Activated CD4-positive, alpha-beta memory T cell treated with anti-CD3 and anti-CD28 coated beads, Interleukin-2, amount 10 ng/mL, durations not matched to agents 7 days and 5 days (primary cell): Measurements from ENCODE around the gene KLHL41. TPM values are rescaled to one million over a fixed set of nuclear protein-coding genes. Genes with fewer than 3 reads are reported as not detected.

Experiments used
- CTCF ChIA-PET: fragments of 350-600 bp; sonication (Branson Sonifier 250); formaldehyde crosslinking; loops from one replicate; lab custom pipeline; 2021; ENCODE audit warnings: antibody characterized with exemption, inconsistent platforms; lab: Charles Lee
- POLR2A ChIA-PET: fragments of 350-600 bp; sonication (Branson Sonifier 250); formaldehyde crosslinking; loops from one replicate; lab custom pipeline; 2021; ENCODE audit warnings: antibody characterized with exemption; lab: Charles Lee
- DNase-seq: peaks from one replicate; pipeline ENCODE4 v3.0.0-alpha.2; 2020
- H3K27ac Mint-ChIP-seq: one replicate; pipeline ENCODE4 v1.8.0; 2021; ENCODE audit warnings: mild to moderate bottlenecking, mixed read lengths
- H3K27me3 Mint-ChIP-seq: one replicate; pipeline ENCODE4 v1.8.0; 2021; ENCODE audit warnings: mixed read lengths
- H3K36me3 Mint-ChIP-seq: one replicate; pipeline ENCODE4 v1.8.0; 2021; ENCODE audit warnings: low read depth, mixed read lengths
- H3K4me1 Mint-ChIP-seq: one replicate; pipeline ENCODE4 v1.8.0; 2021; ENCODE audit warnings: mixed read lengths
- H3K4me3 Mint-ChIP-seq: one replicate; pipeline ENCODE4 v1.8.0; 2021; ENCODE audit warnings: mild to moderate bottlenecking, mixed read lengths
- H3K9me3 Mint-ChIP-seq: one replicate; pipeline ENCODE4 v1.8.0; 2021; ENCODE audit warnings: mixed read lengths
- total RNA-seq, 2 experiments: library from RNA; stranded (reverse); gene quantifications; one replicate each; pipeline ENCODE4 v1.2.3, GENCODE V29; 2021

The KLHL41 gene
- total RNA-seq: not detected

- Mint-ChIP-seq H3K36me3 (no peaks in the 10 kb centered on the region), H3K4me1 (peaks cover 4% of the 10 kb centered on the region), H3K27me3 (no peaks in the 10 kb centered on the region), H3K27ac (no peak within 1 kb of the TSS), H3K4me3 (no peak within 1 kb of the TSS), H3K9me3 (no peaks in the 10 kb centered on the region)
- DNase-seq: no peak
- ChIA-PET POLR2A (no interaction called here), CTCF (interaction anchor here (0.7 kb wide), 2 partner anchors 15 to 19 kb away, joined by 3 to 4 read pairs; no protein-coding TSS in a partner anchor)
Measured at GRCh38 chr2:169509298-169509885, at the start of gene KLHL41. Gene KLHL41, plus strand, starts transcription at chr2:169509702. Its CDS starts 77 bp downstream, at chr2:169509779.

- DNase-seq: no peak
- no peak overlapping the region for H3K4me3 Mint-ChIP-seq
- H3K9me3 Mint-ChIP-seq: no peaks in the 10 kb centered on the region
- no peak overlapping the region for H3K27ac Mint-ChIP-seq
- H3K4me1 Mint-ChIP-seq: no peaks in the 10 kb centered on the region
- peaks cover 2% of the 10 kb centered on the region for H3K27me3 Mint-ChIP-seq
- H3K36me3 Mint-ChIP-seq: no peaks in the 10 kb centered on the region
- ChIA-PET CTCF (interaction anchor here (1.2 to 1.3 kb wide), 2 partner anchors 9 to 18 kb away, joined by 4 to 6 read pairs; partner anchors contain the start of gene BBS5), POLR2A (no interaction called here)
Measured at GRCh38 chr2:169461143-169461542, 48.4 kb upstream of the KLHL41 start.

GRCh38 chr2:169462896-169463695 lies 46.4 kb upstream of the KLHL41 start:
- no peaks in the 10 kb centered on the region for H3K36me3 Mint-ChIP-seq
- H3K27me3 Mint-ChIP-seq: no peaks in the 10 kb centered on the region
- no peak overlapping the region for H3K4me3 Mint-ChIP-seq
- no peak overlapping the region for H3K27ac Mint-ChIP-seq
- H3K4me1 Mint-ChIP-seq: no peaks in the 10 kb centered on the region
- CTCF ChIA-PET: interaction anchor here (0.8 kb wide), 1 partner anchor 10 kb away, joined by 3 read pairs; no protein-coding TSS in a partner anchor
- no peak for DNase-seq
- H3K9me3 Mint-ChIP-seq: no peaks in the 10 kb centered on the region
- POLR2A ChIA-PET: interaction anchor here (1.4 kb wide), 1 partner anchor 110 kb away, joined by 4 read pairs; the partner anchor contains the start of gene FASTKD1

GRCh38 chr2:169464466-169464865 lies 45.0 kb upstream of the KLHL41 start:
- ChIA-PET POLR2A (interaction anchor here (1.0 to 1.2 kb wide), 2 partner anchors 15 to 490 kb away, joined by 3 to 4 read pairs; partner anchors contain the start of gene BBS5), CTCF (interaction anchor here (1.0 to 1.3 kb wide), 3 partner anchors 15 to 354 kb away, joined by 3 to 6 read pairs (median 4); partner anchors contain the start of gene BBS5)
- Mint-ChIP-seq H3K27me3 (no peaks in the 10 kb centered on the region), H3K4me1 (no peaks in the 10 kb centered on the region), H3K36me3 (no peaks in the 10 kb centered on the region), H3K27ac (no peak overlapping the region), H3K9me3 (no peaks in the 10 kb centered on the region), H3K4me3 (no peak overlapping the region)
- DNase-seq: no peak

GRCh38 chr2:169464882-169465281 lies 44.6 kb upstream of the KLHL41 start:
- Mint-ChIP-seq H3K27ac (no peak overlapping the region), H3K36me3 (no peaks in the 10 kb centered on the region), H3K4me3 (no peak overlapping the region), H3K4me1 (no peaks in the 10 kb centered on the region), H3K27me3 (no peaks in the 10 kb centered on the region), H3K9me3 (no peaks in the 10 kb centered on the region)
- ChIA-PET POLR2A (interaction anchor here (1.0 to 1.2 kb wide), 2 partner anchors 14 to 490 kb away, joined by 3 to 4 read pairs; partner anchors contain the start of gene BBS5), CTCF (interaction anchor here (1.0 to 1.3 kb wide), 2 partner anchors 15 to 355 kb away, joined by 3 to 6 read pairs; partner anchors contain the start of gene BBS5)
- DNase-seq: no peak

GRCh38 chr2:169468841-169469240 lies 40.7 kb upstream of the KLHL41 start:
- no peaks in the 10 kb centered on the region for H3K27me3 Mint-ChIP-seq
- no peak for DNase-seq
- POLR2A ChIA-PET: interaction anchor here (0.8 to 1.1 kb wide), 3 partner anchors 11 to 105 kb away, joined by 3 read pairs; partner anchors contain the start of genes BBS5 and FASTKD1
- H3K9me3 Mint-ChIP-seq: no peaks in the 10 kb centered on the region
- CTCF ChIA-PET: interaction anchor here (3.5 kb wide), 1 partner anchor 11 kb away, joined by 29 read pairs; the partner anchor contains the start of gene BBS5
- H3K27ac Mint-ChIP-seq: no peak overlapping the region
- no peaks in the 10 kb centered on the region for H3K36me3 Mint-ChIP-seq
- no peaks in the 10 kb centered on the region for H3K4me1 Mint-ChIP-seq
- no peak overlapping the region for H3K4me3 Mint-ChIP-seq

- no peak overlapping the region for H3K4me3 Mint-ChIP-seq
Measured at GRCh38 chr2:169469952-169470572, 39.4 kb upstream of the KLHL41 start.

GRCh38 chr2:169472249-169472648 lies 37.3 kb upstream of the KLHL41 start:
- Mint-ChIP-seq H3K9me3 (no peaks in the 10 kb centered on the region), H3K36me3 (no peaks in the 10 kb centered on the region), H3K27me3 (no peaks in the 10 kb centered on the region), H3K4me1 (no peaks in the 10 kb centered on the region), H3K4me3 (no peak overlapping the region), H3K27ac (no peak overlapping the region)
- ChIA-PET POLR2A (no interaction called here), CTCF (interaction anchor here (3.5 kb wide), 1 partner anchor 8 kb away, joined by 29 read pairs; the partner anchor contains the start of gene BBS5)
- no peak for DNase-seq

More at GRCh38 chr2:169469952-169470572, 39.4 kb upstream of the KLHL41 start:
- Mint-ChIP-seq H3K36me3 (no peaks in the 10 kb centered on the region), H3K27ac (no peak overlapping the region), H3K27me3 (no peaks in the 10 kb centered on the region), H3K4me1 (no peaks in the 10 kb centered on the region), H3K9me3 (no peaks in the 10 kb centered on the region)
- POLR2A ChIA-PET: interaction anchor here (1.0 to 1.4 kb wide), 2 partner anchors 9 to 104 kb away, joined by 3 read pairs; partner anchors contain the start of genes BBS5 and FASTKD1
- CTCF ChIA-PET: interaction anchor here (3.5 kb wide), 1 partner anchor 10 kb away, joined by 29 read pairs; the partner anchor contains the start of gene BBS5
- DNase-seq: no peak

GRCh38 chr2:169476459-169476858 lies 33.0 kb upstream of the KLHL41 start:
- DNase-seq: no peak
- Mint-ChIP-seq H3K36me3 (no peaks in the 10 kb centered on the region), H3K9me3 (no peaks in the 10 kb centered on the region), H3K4me1 (peaks cover 20% of the 10 kb centered on the region), H3K27ac (no peak overlapping the region), H3K27me3 (no peaks in the 10 kb centered on the region), H3K4me3 (no peak overlapping the region)
- POLR2A ChIA-PET: no interaction called here
- CTCF ChIA-PET: no interaction called here

GRCh38 chr2:169478339-169478738 lies 31.2 kb upstream of the KLHL41 start:
- Mint-ChIP-seq H3K36me3 (no peaks in the 10 kb centered on the region), H3K9me3 (no peaks in the 10 kb centered on the region), H3K4me3 (peak overlapping the region; percentile 15), H3K27me3 (no peaks in the 10 kb centered on the region), H3K27ac (no peak overlapping the region), H3K4me1 (peaks cover 20% of the 10 kb centered on the region)
- POLR2A ChIA-PET: interaction anchor here (1.6 to 2.3 kb wide), 2 partner anchors 8 to 11 kb away, joined by 3 to 7 read pairs; no protein-coding TSS in a partner anchor
- DNase-seq: no peak
- CTCF ChIA-PET: interaction anchor here (1.1 to 4.3 kb wide), 3 partner anchors 8 to 26 kb away, joined by 4 to 29 read pairs (median 4); no protein-coding TSS in a partner anchor

GRCh38 chr2:169478745-169479256 lies 30.7 kb upstream of the KLHL41 start:
- H3K4me3 Mint-ChIP-seq: peak overlapping the region; percentile 84
- no peaks in the 10 kb centered on the region for H3K36me3 Mint-ChIP-seq
- no peaks in the 10 kb centered on the region for H3K27me3 Mint-ChIP-seq
- no peak for DNase-seq
- CTCF ChIA-PET: interaction anchor here (0.9 to 4.3 kb wide), 11 partner anchors 8 to 290 kb away, joined by 3 to 29 read pairs (median 4); no protein-coding TSS in a partner anchor
- H3K9me3 Mint-ChIP-seq: no peaks in the 10 kb centered on the region
- peaks cover 20% of the 10 kb centered on the region for H3K4me1 Mint-ChIP-seq
- no peak overlapping the region for H3K27ac Mint-ChIP-seq
- POLR2A ChIA-PET: interaction anchor here (0.9 to 2.3 kb wide), 7 partner anchors 8 to 117 kb away, joined by 3 to 7 read pairs (median 3); partner anchors contain the start of genes FASTKD1 and LRP2
